CD4-positive, alpha-beta T cell treated with Interleukin-12 subunit alpha and Interleukin-12 subunit beta, for 1 hour (primary cell): ENCODE data around the gene GNG7.
"Not testable (repeated sequence)": the region's sequence is repeated elsewhere in the genome, so short reads cannot be mapped to it uniquely, and the experiment has no call there.

Experiments
- DNase-seq: peaks from one replicate; pipeline ENCODE4 v3.0.0-alpha.2; 2020

The GNG7 gene

DNA sequence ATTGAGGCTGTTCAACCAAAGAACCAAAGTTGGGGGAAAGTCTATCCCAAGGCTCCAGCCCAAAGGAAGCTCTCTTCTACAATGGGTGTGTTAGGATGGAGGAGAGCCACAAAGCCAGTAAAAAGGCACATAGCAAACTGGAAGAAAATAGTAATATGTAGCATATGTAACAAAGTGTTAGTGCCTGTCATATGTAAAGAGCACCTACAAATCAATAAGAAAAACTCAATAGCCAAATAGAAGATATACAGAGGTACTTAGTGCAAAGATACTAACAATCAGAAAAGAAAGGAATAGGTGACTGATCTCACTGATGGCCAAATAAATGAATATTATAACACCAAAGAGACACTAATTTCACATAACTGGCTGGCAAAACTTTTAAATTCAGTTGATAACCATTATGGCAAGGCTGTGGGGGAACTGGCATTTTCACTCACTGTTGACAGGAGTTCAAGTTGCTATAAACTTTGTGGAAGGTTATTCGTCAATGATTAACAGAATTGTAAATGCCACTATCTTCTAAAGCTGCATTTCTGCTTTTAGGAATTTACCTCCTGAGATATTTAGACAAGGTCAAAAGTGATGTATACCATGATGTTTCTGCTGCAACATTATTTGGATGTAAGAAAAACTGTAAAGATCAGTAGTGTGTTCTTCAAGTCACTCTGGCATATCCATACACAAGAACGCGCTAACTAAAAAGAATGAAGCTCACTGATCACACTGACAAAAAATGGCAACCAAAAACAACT lies 110.8 kb downstream of the GNG7 start:
- DNase-seq: no peak

- no peak for DNase-seq
These were observed 111.7 kb downstream of the GNG7 start for GRCh38 chr19:2590630-2591399.

DNA sequence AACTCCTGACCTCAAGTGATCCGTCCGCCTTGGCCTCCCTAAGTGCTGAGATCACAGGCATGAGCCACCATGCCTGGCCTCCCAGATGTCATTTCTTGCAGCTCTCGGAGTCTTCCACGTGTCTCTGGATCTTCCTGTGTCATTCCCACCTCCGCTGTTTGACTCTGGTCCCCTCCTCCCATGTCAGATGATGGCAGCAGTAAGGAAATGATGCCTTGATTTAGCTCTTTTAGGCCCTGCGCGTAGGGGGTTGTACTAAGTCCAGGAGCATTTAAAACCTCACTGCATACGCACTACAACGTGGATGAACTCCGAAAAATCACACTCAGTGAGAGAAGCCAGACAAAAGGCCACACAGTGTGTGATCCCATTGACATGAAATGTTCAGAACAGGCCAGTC lies 113.1 kb downstream of the GNG7 start:
- DNase-seq: no peak

- no peak for DNase-seq
These were observed 114.3 kb downstream of the GNG7 start for GRCh38 chr19:2588081-2588777.

DNA sequence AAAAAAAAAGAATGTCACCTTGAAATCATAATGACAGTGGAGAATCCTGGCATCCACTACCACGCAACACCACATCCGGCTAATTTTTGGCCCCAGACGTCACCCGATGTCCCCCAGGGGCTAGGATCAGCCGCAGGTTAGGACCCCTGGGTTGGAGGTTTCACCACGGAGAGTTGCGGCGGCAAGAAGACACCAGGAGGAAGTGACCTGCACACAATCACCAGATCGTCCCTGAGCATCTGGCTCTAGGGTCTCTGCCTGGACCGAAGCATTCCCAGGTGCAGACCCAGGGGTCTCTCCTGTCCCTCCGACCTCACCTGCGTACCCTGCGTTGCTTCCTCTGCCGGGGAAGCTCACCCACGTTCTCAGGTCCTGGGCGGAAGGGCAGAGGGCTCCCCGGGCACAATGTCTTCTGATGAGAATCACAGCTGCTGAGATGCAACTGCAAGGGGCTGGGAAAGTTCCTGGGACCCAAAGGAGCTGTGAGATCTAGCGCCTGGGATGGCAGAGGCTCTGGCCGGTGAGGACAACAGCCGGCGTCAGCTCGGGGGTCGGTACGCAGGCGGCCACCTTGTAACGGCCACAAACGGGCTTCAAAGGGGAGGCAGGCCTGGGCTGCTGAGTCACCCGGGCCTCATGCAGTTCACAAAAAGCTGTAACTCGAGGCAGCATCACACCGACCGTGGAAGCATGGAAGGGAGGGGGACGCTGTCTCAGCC lies 115.3 kb downstream of the GNG7 start:
- DNase-seq: no peak

DNA sequence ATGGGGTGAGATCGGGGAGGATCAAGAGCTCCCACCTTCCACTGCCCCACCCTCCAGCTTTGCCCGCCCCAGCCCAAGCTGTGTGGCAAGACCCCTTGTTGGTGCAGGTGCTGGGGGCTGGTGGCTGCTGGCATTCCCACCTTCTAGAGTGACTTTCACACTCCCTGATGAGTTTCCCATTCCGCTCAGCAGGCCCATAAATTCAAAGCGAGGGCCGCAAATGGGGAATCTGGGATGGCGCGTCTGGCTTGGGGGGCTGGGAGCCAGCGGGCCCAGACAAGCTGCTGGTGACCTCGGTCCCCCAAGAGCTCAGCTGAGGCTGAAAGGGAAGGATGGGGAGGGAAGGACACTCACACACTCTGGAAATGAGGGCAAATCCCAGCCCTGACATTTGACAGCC lies 116.3 kb downstream of the GNG7 start:
- no peak for DNase-seq

DNA sequence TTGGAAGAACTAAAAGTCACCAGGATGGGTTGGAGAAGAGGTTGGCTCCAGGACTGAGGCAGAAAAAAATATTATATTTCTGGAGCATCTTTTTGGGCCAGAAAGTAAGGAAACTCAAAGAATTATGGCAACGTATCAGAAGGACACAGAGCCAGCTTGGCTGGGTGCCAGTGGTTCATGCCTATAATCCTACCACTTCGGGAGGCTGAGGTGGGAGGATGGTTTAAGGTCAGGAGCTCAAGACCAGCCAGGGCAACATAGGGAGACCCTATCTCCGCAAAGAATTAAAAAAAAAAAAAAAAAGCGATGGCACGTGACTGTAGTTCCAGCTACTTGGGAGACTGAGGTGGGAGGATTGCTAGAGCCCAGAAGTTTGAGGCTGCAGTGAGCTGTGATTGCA lies 118.5 kb downstream of the GNG7 start:
- no peak for DNase-seq

DNA sequence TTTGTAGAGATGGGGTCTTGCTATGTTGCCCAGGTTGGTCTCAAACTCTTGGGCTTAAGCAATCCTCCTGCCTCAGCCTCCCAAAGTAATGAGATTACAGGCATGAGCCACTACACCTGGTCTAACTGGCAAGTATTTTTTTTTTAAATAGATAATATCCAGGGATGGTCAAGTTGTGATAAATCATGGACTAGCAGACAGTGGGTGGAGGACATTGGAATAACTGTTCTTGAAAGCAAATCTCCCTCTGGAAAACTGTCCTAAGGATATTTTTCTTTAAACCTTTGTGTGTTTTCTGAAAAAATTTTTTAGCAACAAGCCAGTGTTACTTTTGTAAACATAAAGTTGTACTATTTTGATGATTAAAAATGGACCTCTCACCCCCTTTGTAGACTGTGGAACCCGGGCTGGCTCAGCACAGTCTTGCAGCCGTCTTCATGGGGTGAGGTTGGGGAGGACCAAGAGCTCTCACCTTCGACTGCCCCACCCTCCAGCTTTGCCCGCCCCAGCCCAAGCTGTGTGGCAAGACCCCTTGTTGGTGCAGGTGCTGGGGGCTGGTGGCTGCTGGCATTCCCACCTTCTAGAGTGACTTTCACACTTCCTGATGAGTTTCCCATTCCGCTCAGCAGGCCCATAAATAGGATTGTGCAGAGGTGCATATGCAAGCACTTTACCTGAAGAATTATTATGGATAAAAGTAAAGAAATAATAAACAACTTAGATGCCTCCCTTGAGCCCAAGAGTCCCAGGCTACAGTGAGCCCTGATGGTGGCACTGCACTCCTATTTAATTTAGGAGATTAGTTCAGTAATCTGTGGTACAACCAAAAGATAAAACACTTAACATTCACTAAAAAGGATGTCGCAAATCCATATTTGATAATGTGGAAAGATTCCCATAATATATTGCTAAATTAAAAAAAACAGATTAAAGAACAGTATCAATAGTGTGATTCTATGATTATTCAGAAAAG lies 119.2 kb downstream of the GNG7 start:
- no peak for DNase-seq

DNA sequence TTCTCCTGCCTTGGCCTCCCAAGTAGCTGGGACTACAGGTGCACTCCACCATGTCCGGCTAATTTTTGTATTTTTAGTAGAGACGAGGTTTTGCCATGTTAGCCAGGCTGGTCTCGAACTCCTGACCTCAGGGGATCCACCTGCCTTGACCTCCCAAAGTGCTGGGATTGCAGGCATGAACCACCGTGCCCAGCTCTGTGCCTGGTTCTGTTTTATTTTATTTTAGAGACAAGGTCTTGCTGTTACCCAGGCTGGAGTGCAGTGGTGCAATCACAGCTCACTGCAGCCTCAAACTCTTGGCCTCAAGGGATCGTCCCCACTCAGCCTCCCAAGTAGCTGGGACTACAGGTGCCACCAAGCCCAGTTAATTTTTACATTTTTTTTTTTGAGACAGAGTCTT lies 122.1 kb downstream of the GNG7 start:
- not testable (repeated sequence) for DNase-seq

DNA sequence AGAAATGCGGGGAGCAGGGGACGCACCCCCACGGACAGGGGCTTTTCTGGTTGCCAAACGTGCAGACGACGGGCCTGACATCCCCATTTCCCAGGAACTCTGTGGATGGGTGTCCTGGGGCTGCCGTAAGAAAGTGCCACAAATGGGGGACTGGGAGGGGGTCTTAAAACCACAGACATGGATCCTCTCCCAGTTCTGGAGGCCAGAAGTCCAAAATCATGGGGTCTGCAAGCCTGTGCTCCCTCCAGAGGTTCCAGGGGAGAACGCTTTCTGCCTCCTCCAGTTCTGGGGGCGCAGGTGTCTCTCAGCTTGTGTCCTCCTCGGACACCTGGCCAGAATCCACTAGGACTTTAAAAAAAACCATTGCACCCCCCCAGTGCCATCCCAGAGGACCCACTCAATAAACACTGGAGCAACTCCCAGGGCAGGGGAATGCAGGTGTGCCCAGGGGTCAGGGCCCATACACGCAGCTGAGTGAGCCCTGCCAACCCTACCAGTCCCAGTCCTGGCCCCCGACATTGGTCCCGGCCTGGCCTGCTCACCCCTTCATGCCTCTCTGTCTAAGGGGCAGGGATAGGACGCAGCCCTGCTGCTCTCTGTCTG lies 122.7 kb downstream of the GNG7 start:
- no peak for DNase-seq

GRCh38 chr19:2578901-2579677 lies 123.4 kb downstream of the GNG7 start:
- peak; percentile 74 for DNase-seq

DNA sequence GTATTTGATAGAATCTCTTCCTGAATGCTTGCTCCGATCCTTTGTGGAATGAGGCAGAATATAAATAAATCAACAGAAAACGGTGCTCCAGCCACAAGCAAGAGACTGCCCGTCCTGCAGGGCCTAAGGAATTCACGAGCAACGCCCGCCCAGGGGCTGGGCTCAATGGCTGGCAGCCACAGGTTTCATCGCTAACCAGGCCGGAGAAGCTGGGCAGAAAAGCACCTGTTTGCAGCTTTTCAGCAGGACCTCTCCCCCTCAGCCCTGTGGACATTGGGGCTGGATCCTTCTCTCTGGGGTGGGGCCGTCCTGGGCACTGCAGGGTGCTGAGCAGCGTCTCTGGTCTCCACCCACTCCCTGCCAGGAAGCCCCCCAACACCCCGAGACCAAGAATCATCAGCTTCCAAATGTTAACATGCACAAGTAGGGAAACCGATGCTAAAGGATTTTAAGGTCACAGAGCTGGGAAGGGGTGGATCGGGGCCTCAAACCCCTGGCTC lies 124.1 kb downstream of the GNG7 start:
- DNase-seq: no peak

GRCh38 chr19:2577722-2578335 lies 124.7 kb downstream of the GNG7 start:
- DNase-seq: no peak

GRCh38 chr19:2575734-2576481 lies 126.6 kb downstream of the GNG7 start:
- DNase-seq: no peak

GRCh38 chr19:2574971-2575630 lies 127.4 kb downstream of the GNG7 start:
- DNase-seq: no peak

DNA sequence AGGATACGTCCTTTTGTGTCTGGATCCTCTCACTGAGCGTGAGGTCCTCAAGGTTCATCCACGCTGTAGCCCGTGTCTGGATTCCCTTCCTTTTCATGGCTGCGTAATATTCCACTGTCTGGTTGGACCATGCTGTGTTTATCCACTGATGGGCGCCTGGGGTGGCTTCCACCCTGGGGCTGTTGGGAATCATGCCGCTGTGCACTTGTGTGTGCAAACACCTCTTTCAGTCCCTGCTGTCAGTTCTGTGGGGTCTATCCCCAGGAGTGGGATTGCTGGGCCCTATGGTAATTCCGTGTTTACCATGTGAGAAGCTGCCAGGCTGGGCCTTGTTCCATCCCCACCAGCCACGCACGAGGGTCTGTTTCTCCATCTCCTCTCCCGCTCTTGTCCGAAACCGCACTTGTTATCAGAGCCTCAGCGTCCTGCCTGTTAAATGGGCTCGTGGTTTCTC lies 128.0 kb downstream of the GNG7 start:
- DNase-seq: no peak

GRCh38 chr19:2573916-2574315 lies 128.6 kb downstream of the GNG7 start:
- DNase-seq: no peak

GRCh38 chr19:2572152-2572551 lies 130.3 kb downstream of the GNG7 start:
- not testable (repeated sequence) for DNase-seq
